Measurements from ENCODE around the gene WEE1.

Gene WEE1

DNA sequence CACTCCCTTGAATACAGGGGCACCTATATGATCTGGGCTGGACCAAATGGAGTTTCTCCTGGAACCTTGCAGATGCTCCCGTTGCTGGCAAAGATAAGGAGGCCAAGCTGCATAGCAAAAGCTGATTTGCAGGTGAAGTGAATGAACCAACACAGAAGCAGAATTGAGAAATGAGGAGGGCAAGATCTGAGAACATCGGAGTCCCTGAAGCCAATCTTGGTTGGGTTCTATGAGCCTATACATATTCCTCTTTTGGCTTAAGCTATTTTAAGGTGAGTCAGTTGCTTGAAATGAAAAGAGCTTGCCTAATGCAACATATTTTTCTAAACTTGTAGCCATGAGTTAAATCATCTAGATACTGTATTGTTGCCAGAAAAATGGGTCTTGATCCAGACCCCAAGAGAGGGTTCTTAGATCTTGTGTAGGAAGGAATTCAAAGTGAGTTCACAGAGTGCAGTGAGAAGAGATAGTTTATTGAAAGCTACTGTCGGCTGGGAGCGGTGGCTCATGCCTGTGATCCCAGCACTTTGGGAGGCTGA, 23.5 kb downstream of the WEE1 start:
- Histone ChIP-seq H3K4me3 (IDR thresholded peaks at IDR 0.05; ENCODE audit: insufficient read depth, low read depth, low read length) (no peak overlapping the region), H3K79me2 (ENCODE audit: insufficient read depth, low read depth) (no peaks in the 10 kb centered on the region), H3K4me1 (ENCODE audit: low read depth, poor library complexity, severe bottlenecking) (peaks cover 30% of the 10 kb centered on the region), H3K4me2 (no peak overlapping the region), H4K20me1 (ENCODE audit: insufficient read depth) (no peaks in the 10 kb centered on the region), H2AFZ (ENCODE audit: low read depth) (no peak overlapping the region), H3K36me3 (ENCODE audit: insufficient read depth) (no peaks in the 10 kb centered on the region), H3K27me3 (ENCODE audit: insufficient read depth, low read depth) (no peaks in the 10 kb centered on the region), H3K27ac (no peak overlapping the region), H3K9ac (no peak overlapping the region)
- TF ChIP-seq, protein P1, sequence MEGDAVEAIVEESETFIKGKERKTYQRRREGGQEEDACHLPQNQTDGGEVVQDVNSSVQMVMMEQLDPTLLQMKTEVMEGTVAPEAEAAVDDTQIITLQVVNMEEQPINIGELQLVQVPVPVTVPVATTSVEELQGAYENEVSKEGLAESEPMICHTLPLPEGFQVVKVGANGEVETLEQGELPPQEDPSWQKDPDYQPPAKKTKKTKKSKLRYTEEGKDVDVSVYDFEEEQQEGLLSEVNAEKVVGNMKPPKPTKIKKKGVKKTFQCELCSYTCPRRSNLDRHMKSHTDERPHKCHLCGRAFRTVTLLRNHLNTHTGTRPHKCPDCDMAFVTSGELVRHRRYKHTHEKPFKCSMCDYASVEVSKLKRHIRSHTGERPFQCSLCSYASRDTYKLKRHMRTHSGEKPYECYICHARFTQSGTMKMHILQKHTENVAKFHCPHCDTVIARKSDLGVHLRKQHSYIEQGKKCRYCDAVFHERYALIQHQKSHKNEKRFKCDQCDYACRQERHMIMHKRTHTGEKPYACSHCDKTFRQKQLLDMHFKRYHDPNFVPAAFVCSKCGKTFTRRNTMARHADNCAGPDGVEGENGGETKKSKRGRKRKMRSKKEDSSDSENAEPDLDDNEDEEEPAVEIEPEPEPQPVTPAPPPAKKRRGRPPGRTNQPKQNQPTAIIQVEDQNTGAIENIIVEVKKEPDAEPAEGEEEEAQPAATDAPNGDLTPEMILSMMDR (conservative IDR thresholded peaks at IDR 0.05; ENCODE audit: low read depth, low read length) = no peak

DNA sequence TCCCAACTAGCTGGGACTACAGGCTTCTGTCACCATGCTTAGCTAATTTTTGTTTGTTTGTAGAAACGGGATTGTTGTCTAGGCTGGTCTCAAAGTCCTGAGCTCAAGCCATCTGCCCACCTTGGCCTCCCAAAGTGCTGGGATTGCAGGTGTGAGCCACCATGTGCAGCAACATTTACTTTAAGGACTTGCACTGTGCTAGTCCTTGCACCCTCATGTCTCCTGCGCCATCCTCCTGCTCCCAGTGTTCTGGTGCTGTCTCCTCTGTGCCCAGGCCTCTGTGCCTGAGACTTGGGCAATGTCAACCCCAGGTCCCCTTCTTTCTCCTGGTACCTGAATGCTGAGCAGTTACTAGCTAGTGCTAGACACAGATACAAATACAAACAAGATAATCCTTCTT, 26.7 kb downstream of the WEE1 start:
- peak overlapping the region; percentile 64; the same call in 1 of the 2 replicates for H3K27ac ChIP-seq
- no peak overlapping the region for H2AFZ ChIP-seq (ENCODE audit: low read depth)
- no peaks in the 10 kb centered on the region for H4K20me1 ChIP-seq (ENCODE audit: insufficient read depth)
- H3K4me2 ChIP-seq = peak overlapping the region; percentile 84; the same call in 1 of the 2 replicates
- H3K36me3 ChIP-seq (ENCODE audit: insufficient read depth) = no peaks in the 10 kb centered on the region
- no peaks in the 10 kb centered on the region for H3K79me2 ChIP-seq (ENCODE audit: insufficient read depth, low read depth)
- peaks cover 40% of the 10 kb centered on the region for H3K4me1 ChIP-seq (ENCODE audit: low read depth, poor library complexity, severe bottlenecking)
- TF ChIP-seq, protein P1 (conservative IDR thresholded peaks at IDR 0.05; ENCODE audit: low read depth, low read length) = no peak
- no peaks in the 10 kb centered on the region for H3K27me3 ChIP-seq (ENCODE audit: insufficient read depth, low read depth)
- no peak overlapping the region for H3K4me3 ChIP-seq (IDR thresholded peaks at IDR 0.05; ENCODE audit: insufficient read depth, low read depth, low read length)
- no peak overlapping the region for H3K9ac ChIP-seq

DNA sequence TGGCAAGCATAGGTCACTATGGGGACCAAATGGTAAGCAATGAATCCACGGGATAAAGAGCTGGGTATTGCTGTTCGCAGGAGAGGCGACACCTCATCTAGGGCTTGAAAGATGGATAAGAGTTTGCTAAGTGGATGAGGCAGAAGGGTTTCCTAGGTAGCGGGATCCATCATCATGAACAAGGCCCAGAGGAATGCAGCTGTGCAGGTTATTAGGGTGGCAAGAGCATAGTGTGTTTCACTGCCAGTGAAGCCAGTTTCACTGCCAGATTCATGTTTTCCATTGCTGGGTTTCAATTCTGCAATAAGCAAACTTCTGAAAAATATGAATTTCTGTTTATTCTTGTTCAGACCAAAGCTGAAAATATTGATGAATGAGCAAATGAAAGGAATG, 27.2 kb downstream of the WEE1 start:
- no peaks in the 10 kb centered on the region for H3K79me2 ChIP-seq (ENCODE audit: insufficient read depth, low read depth)
- H3K9ac ChIP-seq = no peak overlapping the region; the same call in 1 of the 2 replicates
- H3K27ac ChIP-seq = peak overlapping the region; percentile 64; the same call in 1 of the 2 replicates
- TF ChIP-seq, protein P1 (conservative IDR thresholded peaks at IDR 0.05; ENCODE audit: low read depth, low read length) = no peak
- H3K4me2 ChIP-seq = peak overlapping the region; percentile 84; the same call in 1 of the 2 replicates
- H3K4me3 ChIP-seq (IDR thresholded peaks at IDR 0.05; ENCODE audit: insufficient read depth, low read depth, low read length) = no peak overlapping the region
- H3K4me1 ChIP-seq (ENCODE audit: low read depth, poor library complexity, severe bottlenecking) = peaks cover 35% of the 10 kb centered on the region
- H2AFZ ChIP-seq (ENCODE audit: low read depth) = peak overlapping the region; percentile 54
- H4K20me1 ChIP-seq (ENCODE audit: insufficient read depth) = no peaks in the 10 kb centered on the region
- no peaks in the 10 kb centered on the region for H3K27me3 ChIP-seq (ENCODE audit: insufficient read depth, low read depth)
- H3K36me3 ChIP-seq (ENCODE audit: insufficient read depth) = no peaks in the 10 kb centered on the region

DNA sequence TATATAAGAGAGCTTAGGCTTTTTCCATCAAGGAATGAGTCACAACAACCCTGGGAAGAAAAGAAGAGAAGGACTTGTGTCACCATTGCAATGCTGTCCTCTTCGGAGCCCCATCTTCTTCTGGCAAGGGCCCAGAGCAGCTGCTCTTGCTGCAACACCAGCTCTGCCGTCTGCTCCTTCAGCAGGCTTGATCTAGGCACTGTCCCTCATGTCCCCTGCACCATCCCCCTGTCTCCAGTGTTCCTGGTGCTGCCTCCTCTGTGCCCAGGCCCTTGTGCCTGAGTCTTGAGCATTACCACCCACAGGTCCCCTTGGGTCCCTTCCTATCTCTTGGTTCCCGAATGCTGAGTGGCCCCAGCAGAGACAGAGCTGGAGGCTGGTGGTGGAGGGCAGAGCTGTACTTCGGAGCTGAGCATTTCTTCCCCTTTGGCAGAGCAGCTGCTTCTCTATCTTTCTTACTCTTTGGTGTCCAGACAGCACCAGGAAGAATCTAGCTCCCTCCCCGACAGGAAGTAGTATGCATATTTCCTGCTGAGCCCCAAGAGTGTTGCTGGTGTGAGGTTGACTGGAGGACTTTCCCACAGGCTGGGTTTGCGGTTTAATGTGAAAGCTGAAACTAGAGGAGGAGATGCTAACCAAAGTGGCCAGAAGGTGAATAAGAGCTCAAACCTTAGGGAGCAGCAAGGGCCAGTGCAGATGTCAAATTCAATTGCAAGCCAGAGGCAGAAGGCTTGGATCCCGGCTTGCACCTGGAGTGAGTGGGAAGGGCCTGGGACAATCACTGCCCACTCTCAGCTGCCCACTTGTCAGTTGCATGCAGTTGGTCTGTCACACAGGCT, 27.8 kb downstream of the WEE1 start:
- no peak overlapping the region for H3K4me3 ChIP-seq (IDR thresholded peaks at IDR 0.05; ENCODE audit: insufficient read depth, low read depth, low read length)
- peaks cover 35% of the 10 kb centered on the region for H3K4me1 ChIP-seq (ENCODE audit: low read depth, poor library complexity, severe bottlenecking)
- no peaks in the 10 kb centered on the region for H3K36me3 ChIP-seq (ENCODE audit: insufficient read depth)
- peak overlapping the region; percentile 54 for H2AFZ ChIP-seq (ENCODE audit: low read depth)
- no peaks in the 10 kb centered on the region for H4K20me1 ChIP-seq (ENCODE audit: insufficient read depth)
- H3K27ac ChIP-seq = peak overlapping the region; percentile 64
- no peak overlapping the region; the same call in 1 of the 2 replicates for H3K9ac ChIP-seq
- H3K79me2 ChIP-seq (ENCODE audit: insufficient read depth, low read depth) = no peaks in the 10 kb centered on the region
- TF ChIP-seq, protein P1 (conservative IDR thresholded peaks at IDR 0.05; ENCODE audit: low read depth, low read length) = no peak
- H3K4me2 ChIP-seq = peak overlapping the region; percentile 84
- H3K27me3 ChIP-seq (ENCODE audit: insufficient read depth, low read depth) = no peaks in the 10 kb centered on the region

All from KMS-11 (cell line).